Left ventricle myocardium superior (tissue), 1 donor: Measurements from ENCODE around the gene ERVH48-1. TPM values are rescaled to one million over a fixed set of nuclear protein-coding genes. Genes with fewer than 3 reads are reported as not detected.

Experiments
- microRNA-seq: library from miRNA; unstranded; fragments of <30 nt; microRNA quantifications from one replicate; pipeline ENCODE4 v1.2.0, GENCODE V29; 2020; ENCODE audit warnings: borderline number of aligned reads
- total RNA-seq: library from RNA; stranded (reverse); fragmentation: NEBNext Ultra II Directional; extraction: Animal tissue kit (Norgen Biotek cat#: 25700); gene quantifications from one replicate; pipeline ENCODE4 v1.2.1, GENCODE V29; 2021
- donor health status: DM: no; HTN: yes; CAD: no; lungs with severe emphysema.

ERVH48-1 gene
- total RNA-seq, 1 donor from 2014 or later, result not detected

Small RNAs within 50 kb of the gene (microRNA-seq; reads per million reads assigned to microRNA genes)
- not detected for gene MIR5692B

Other genes starting within 250 kb of the ERVH48-1 start
- gene WDR4, start 46.1 kb downstream of the ERVH48-1 start, total RNA-seq, result 4.8 TPM
- gene NDUFV3, start 32.3 kb downstream of the ERVH48-1 start, total RNA-seq, result 59.3 TPM
- 8.4 TPM for gene PKNOX1, start 48.9 kb upstream of the ERVH48-1 start, total RNA-seq
- gene CBS, start 150.2 kb upstream of the ERVH48-1 start, total RNA-seq, result 4.8 TPM
- 15.8 TPM for gene U2AF1, start 181.9 kb upstream of the ERVH48-1 start, total RNA-seq
- not detected for gene CRYAA, start 243.4 kb upstream of the ERVH48-1 start, total RNA-seq